HG03139 (cell line): ENCODE data around the gene XRN2.

Experiments used
- ATAC-seq: cut with Tn5 transposase; IDR thresholded peaks from one replicate; pipeline ENCODE4 v1.9.1; 2021; ENCODE audit not compliant: unreplicated experiment

XRN2 gene

DNA sequence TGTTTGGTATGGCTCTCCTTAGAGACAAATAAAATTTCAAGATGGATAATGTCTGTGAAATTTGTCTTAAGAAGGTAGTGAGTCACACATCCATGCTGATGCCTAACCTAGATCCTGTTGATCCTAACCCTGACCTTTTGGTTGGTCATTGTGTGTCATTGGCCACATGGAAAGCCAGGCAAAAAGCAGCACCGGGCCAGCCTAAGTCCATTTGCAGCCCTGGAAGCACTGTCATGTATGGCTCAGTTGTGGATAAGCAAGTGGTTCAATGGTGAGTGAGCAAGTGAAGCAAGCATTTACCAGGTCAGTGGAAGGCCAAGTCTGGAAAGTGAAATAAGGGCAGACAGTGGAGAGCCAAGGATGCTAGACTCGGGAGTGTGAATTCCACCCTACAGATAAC, 12.1 kb upstream of the XRN2 start:
- ATAC-seq: no peak

DNA sequence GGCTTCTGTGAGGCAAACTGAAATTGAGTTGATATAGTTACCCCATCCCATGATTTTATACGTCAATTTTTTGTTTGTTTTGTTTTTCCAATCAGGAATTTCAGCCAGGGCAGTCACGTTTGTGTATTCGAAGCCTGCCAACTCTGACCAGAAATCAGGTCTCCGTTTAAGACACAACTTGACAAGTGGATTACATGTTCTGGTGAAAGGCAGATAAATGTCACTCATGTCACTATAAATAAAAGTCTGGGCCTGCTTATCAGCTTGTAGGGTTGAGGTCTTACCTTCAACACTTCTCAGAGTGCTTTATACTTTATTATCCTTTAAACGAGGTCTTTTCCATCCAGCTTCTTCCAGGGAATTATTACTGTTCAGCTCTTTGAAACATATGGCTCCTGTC, 8.4 kb upstream of the XRN2 start:
- no peak for ATAC-seq

DNA sequence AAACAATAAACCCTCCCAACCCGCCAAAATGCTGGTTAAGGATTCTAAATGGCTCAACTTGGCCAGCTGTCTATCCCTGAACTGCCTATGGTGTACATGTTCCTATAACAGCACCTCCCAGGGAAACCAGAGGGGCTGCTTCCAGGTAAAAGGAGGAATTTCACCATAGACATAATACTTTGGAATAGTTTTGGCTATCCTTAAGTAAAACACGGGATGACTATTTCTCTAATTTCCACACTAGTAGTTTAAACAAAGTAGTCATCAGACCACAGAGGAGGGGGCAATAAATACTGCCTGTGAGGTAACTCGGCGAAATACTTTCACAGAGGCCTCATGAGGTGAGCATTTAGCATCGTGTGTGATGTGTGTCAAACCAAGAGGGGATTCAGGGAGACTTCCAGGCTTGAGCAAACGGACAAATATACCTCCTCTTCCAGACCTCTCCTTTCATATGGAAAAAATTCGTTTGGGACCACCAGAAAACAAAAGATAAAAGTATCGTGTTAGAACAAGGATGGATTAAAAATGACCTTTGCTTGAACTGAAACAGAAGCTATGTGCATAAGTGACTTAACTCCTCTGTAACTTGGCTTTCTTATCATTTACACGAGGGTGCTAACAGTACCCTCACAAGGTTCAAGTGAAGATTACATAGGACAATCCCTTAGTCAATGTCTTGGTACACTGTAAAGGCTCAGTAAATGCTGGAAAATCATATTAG, 1.0 kb upstream of the XRN2 start:
- ATAC-seq: no peak

DNA sequence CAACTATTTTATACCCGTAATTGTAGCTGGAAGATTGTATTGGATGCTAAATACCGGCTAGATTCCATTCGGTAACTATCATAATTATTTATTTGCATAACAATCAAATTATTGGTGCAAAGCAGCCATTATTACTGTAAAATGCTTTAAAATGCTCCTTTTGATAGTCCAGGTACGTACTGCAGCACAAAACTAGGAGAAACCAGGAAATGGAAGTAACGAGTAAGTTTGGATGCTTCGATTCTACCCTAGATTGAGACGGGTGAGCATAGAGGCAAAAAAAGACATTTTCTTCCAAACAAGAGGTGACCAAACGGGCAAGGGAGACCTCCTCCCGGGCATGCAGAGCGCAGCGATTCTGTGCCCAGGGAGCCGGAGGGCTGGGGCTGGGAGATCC, 469 bp upstream of the XRN2 start:
- peak; percentile 7 for ATAC-seq

DNA sequence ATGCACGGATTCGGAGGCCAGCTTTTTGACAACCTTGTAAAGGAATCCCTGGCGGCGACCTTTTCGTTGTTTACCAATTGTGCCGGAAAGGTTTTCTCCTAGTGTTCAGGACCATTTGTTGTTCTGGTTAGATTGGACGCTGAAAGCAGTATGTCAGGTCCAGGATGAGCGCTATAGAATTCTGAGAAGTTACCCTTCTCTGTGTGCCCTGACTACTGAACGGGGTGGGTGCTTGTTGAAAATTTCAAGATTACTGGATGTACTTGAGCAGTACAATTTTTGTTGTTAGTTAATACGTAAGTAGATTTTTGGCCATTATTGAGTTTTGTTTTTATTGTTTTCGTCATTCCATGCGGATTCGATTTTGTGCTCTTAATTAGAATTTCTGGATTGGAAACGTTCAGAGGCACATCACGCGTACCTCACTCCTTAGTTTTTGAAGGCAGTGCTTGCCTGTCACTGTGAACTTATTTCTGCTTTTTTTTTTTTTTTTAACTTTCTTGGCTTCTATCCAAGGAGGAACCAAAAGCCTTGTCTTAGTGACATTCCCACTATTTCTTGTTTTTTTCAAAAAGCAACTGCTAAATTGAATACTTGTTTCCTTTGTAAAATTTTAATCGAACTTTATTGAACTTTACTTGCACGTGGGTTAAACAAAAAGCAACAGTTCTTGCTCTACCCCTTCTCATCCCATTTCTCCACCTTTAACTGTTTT, 898 bp downstream of the XRN2 start:
- peak; percentile 11 for ATAC-seq

DNA sequence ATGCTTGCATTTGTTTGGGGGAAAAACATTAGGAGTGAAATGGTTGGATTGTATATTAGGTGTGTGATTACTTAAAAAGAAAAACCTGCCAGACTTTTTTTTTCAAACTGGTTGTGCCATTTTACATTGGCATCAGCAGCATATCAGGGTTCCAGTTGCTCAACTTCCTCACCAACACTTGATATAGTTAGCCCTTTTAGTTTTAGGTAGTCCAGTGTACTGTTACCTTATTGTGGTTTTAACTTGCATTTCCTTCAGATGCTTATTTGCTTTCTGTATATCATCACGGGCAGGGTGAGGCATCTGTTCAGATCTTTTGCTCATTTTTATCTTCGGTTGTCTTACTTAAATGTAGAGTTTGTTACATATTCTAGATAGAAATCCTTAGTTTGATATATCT, 5.2 kb downstream of the XRN2 start:
- no peak for ATAC-seq

DNA sequence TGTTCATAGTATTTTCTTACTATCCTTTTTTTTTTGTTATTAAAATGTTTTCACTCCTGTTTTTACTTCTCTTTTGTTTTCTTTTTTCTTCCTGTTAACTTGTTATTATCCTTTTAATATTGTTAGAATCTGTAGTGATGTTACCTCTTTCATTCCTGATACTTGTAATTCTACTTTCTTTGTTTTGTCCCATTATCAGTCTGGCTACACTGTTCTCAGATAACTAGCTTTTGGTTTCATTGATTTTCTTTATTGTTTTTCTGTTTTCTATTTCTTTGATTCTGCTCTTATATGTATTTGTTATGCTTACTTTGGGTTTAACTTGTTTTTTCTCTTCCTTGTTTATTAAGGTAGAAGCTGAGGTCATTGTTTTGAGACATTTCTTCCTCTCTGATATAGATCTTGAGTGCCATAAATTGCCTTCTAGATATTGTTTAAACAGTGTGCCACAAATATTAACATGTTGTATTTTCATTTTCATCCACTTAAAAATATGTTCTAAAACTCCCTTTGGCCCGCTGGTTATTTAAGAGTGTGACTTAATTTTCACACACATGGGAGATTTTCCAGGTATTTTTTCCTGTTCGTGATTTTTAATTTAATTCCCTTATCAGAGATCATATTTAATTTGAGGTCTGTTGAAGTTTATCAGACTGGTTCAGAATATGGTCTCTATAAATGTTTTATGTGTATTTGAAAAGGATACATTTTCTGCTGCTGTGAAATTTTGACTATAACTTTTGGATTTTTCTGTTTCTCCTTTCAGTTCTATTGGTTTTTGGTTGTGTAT, 6.7 kb downstream of the XRN2 start:
- no peak for ATAC-seq

DNA sequence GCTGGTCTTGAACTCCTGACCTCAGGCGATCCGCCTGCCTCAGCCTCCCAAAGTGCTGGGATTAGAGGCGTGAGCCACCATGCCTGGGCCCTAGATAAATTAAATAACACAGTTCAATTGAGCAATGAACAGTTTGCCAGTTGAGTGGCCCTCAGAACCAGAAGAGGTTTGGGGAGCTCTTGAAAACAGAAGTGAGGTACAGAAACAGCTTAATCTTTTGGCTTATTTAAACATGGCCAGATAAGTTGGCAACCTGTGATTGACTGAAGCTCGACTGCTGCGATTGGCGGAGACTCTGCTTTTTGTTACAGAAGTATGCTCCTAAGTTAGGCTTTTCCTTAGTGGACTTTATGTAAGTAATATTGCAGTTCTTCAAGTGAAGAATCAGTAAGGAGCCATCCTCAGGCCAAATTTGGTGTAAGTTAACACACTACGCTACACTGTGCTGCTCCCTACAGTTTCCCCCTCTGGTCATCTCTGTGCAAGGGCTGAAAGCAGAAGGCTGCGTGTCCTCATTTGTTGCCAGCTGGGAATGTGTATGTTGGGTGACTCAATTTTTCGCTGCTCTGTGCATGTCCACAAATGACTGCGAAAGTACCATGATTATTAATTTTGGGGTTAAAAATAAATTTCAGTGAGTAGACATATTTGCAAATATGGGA, 9.8 kb downstream of the XRN2 start:
- ATAC-seq: no peak

DNA sequence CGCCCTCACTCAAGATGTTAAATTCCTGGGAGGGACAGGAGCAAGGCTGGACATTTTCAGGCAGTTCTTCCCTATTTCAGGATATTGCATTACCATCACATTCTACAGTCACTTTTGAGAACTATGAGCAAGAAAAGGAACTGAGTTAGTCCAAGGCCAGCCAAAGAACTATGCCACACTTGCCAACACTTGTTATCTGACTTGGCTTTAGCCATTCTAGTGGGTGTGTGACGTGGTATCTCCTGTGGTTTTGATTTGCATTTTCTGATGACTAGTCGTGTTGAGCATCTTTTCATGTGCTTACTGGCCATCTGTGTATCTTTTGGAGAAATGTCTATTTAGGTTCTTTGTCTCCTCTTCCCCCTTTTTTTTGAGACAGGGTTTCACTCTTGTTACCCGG, 12.0 kb downstream of the XRN2 start:
- ATAC-seq: no peak

DNA sequence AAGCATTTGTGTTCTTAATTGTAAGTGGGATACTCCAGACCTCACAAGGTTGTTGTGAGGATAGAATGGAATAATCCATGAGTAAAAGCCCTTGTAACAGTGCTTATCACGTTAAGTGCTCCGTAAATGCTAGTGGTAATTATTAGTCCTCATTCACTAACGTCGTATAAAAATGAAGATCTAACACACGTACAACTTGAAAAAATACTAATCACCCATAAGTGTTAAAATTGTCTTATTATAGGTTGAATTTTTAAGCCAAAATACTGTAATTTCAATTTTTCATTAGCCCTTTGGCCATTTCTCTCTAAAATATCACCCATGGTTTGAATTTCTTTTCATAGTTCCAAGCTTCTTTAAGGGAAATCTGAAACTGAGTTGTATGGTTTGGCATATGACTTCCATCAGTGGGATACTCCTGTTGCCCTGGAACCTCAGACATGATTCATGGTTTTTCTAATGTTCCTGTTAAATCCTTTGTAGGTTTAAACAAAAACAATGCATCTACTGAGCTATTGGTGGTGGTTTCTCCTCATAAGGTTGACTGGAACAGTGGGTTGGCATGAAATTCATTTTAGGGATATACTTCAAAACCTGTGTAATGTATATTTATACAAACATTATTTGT, 19.1 kb downstream of the XRN2 start:
- no peak for ATAC-seq

DNA sequence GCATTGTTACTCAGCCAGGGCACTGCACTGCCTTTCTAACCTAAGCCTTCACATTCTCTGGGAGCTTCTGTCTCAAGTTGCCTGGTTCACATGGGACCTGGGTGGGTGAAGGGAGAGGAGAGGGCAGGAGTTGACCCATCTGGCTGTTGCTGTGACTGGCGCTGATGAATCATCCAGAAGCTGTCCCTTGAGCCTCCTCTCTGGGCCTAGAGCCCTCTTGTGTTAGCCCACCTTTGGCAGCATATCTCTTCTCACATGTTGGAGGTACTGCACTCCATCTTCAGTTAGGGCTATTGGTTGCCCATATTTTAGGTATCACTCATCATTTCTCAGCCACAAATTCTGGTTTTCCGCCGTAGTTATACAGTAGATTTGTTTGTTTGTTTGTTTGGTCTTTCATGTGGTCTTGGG, 19.8 kb downstream of the XRN2 start:
- ATAC-seq: no peak

DNA sequence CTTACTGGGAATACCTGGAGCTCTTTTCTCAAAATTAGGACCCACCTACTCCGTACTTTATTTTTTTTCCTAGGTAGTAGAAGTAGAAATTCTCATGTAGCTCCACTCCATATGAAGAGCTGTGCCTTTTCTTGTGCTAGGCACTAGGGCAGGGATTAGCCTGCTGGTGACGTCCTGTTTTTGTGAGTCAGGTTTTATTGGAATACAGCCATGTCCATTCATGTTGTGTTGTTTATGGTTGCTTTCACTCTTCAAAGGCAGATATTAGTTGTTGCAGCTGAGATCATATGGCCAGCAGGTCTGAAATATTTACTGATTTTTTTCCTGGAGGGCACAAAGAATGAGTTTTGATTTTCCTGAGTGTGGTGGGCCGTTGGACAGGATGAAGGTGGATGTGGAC, 20.5 kb downstream of the XRN2 start:
- no peak for ATAC-seq

DNA sequence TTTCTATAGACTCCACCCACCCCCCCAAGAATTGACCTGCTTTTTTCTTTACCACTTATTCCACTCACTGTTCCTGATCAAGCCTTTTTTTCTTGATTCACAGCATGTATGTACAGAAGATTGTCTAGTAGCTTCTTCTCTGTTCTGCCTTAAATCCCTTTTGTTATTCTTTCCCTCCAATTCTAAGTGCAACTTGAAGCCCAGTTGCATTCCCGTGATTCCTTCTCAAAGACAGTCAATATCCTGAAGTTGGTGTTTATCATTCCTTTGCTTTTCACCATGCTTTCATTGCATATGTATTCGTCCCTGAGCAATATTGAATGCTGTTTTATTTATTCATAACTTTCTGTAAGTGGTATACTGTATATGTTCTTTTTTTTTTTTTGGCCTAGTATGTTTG, 21.0 kb downstream of the XRN2 start:
- no peak for ATAC-seq

DNA sequence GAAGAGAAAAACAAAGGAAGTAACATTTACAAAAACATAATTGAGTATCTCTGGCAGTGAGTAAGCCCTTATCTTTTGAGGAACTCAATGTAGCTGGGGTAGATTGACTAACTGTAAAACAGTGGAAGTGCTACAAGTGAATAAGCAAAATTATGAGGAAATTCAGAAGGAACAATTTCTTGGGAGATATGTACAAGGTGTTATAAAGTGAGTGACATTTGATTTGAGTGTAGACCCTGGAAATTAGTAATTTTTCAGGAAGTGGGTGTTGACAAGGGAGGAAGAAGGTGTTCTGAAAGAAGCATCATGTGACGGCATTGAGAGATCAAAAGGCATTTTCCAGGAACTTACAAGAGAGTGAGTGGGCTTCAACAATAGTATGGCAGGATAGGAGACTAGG, 22.2 kb downstream of the XRN2 start:
- no peak for ATAC-seq

DNA sequence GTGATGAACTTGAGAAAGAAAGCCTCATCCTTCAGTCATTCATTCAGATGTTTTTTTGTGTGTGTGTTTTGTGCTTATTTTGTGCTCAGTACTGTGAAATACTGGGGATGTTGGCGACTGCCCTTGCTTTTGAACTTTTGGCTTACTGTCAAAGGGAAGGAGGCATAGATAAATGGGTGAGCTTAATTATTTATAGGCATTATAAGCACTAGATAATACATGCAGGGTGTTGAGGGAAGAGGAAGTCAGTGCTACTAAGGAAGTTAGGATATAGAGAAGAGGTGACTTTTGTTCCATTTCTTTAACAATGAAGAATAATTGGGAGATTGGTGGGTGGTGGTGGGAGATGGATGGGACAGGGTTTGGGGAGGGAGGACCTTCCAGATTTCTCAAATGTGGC, 23.6 kb downstream of the XRN2 start:
- ATAC-seq: no peak

DNA sequence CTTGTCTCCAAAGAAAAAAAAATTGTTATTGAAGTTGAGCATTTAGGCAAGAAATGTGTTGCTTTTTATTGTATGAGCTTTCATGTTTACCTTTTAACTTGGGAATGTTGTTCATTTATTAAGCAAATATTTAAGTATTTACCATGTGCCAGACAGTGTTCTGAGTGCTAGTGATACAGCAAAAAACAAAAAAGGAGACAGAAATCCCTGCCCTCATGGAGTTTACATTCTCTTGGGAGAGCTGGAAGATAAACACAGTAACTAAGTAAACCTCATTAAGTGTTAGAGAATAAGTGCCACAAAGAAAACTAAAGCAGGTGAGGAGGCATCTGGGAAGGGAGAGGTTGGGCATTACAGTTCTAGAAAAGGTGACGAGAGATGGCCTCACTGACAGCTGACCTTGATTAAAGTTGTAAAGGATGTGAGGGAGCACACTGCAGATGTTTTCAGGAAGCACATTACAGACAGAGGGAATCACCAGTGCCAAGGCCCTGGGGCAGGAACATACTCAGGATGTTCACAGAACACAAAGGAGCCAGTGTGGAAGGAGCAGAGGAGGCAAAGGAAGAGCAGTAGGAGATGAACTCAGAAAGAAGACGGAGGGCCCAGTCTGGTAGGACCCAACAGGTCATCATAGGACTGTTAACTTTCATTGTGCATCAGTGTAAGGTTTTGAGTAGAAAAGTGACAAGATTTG, 33.5 kb downstream of the XRN2 start:
- no peak for ATAC-seq

DNA sequence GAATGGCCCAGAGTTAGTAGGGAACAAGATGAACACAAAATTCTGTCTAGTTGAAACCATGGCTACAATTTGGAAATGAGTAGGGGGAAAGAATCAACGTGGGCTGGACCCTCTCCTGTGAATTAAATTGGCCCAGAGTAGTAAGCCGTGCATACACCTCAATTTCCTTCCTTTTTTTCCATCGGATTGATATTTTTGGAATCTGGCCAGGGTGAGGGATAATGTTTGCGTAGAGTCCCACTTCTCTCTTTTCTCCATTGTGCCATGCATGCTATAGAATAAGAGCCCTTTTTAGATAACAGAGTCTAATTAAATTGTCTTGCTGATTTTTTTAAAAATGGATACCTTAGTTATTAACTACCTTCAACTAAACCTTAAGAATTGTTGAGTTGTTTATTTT, 35.2 kb downstream of the XRN2 start:
- ATAC-seq: no peak

DNA sequence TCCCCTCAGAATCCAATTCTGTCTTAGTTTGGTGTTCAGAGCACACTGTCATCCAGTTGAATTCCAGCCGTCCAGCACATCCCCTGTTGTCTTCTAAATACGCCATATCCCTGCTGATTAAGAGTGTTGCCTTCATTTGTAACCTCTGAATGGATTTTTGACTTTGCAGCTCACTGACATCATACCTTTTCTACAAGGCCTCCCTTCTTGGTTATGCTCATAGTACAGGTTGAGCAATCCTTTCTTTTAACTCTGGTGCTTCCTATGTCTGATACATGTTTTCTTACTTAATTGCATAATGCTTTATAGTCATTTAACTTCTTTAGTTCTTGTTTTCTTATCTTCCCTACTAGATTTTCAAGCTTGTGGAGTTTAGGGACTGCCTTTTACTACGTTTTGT, 36.4 kb downstream of the XRN2 start:
- no peak for ATAC-seq

DNA sequence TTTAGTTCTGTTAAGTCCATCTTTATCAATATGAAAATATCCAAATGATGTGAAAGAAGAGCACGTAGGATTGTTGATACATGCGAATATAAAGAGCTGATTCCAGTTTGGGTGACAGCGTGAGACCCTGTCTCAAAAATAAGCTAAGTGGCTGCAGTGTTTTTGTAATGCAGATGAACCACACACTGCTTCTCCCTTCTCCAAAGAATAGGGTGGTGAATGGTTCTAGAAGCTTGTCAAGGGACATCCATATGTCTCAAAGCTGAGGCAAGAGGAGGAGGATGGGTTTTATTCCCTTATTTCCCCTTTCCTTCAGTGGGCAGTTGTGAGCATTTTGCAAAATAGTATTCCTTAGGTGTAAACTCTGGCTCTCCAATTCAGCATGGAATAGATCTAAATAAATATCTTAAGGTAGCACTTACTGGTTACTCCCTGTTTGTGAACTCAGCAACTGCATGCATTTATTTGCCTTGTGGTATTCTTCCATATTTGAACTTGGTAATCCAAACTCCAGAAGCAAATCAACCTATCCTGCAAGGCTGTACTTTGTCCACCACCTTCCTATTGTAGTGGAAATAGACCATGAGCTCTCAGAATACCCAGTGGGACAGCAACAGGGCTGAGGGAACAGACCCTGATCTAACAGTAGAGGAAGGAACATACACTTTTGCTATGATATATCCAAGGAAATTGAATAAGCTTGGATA, 38.0 kb downstream of the XRN2 start:
- no peak for ATAC-seq
